Measurements from ENCODE around the gene DOP1B.

DOP1B gene

GRCh38 chr21:36202726-36203602, 46.3 kb downstream of the DOP1B start:
- peak; percentile 70 for DNase-seq (ENCODE audit: low read depth)

- DNase-seq (ENCODE audit: low read depth) = peak; percentile 95
These were observed 46.9 kb downstream of the DOP1B start for GRCh38 chr21:36203603-36203889.

DNA sequence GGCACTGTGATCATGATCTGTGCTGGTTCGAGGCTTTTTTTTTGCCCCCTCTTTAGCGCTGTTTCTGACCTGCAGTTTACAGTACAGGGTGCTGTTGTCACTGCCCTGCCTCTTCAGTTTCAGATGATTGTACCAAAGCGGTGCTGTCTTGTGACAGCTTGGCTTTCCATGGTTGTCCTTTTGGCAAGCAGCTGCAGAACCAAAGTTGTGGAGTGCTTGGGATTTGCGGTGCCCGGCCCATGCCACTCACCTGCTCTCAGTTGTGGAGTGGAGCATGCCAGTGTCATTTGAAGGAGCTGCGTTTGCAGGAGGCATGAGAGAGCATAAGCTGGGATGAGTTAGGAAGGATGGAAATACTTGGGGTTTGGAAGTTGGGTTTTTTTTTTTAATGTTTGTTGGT, 48.4 kb downstream of the DOP1B start:
- DNase-seq (ENCODE audit: low read depth) = no peak

- peak; percentile 45 for DNase-seq (ENCODE audit: low read depth)
These were observed 49.3 kb downstream of the DOP1B start for GRCh38 chr21:36205962-36206361.
